ENCODE results near the gene CYSTM1. TPM values are rescaled to one million over a fixed set of nuclear protein-coding genes. Genes with fewer than 3 reads are reported as not detected.

CYSTM1 gene
- total RNA-seq, 1 donor from 2014 or later: 51.6 TPM

GRCh38 chr5:140265845-140266244 lies 90.9 kb downstream of the CYSTM1 start:
- intact Hi-C loops (cut with DNase I): no loop called here
- peaks cover 24% of the 10 kb centered on the region for H3K4me1 ChIP-seq
- no peak overlapping the region for H3K27ac ChIP-seq
- no peak for TF ChIP-seq POLR2A (IDR thresholded peaks at IDR 0.05)
- TF ChIP-seq CTCF (IDR thresholded peaks at IDR 0.05): no peak
- TF ChIP-seq POLR2AphosphoS5 (IDR thresholded peaks at IDR 0.05; ENCODE audit: insufficient read depth in 1 of 2, low read depth in 1 of 2): no peak
- no peaks in the 10 kb centered on the region for H3K27me3 ChIP-seq
- no peaks in the 10 kb centered on the region for H3K36me3 ChIP-seq
- H3K9me3 ChIP-seq: no peaks in the 10 kb centered on the region
- H3K4me3 ChIP-seq: no peak overlapping the region
- no peak for DNase-seq (ENCODE audit: extremely low spot score in 2 of 2)

GRCh38 chr5:140266471-140267200 lies 91.6 kb downstream of the CYSTM1 start:
- TF ChIP-seq POLR2AphosphoS5 (IDR thresholded peaks at IDR 0.05; ENCODE audit: insufficient read depth in 1 of 2, low read depth in 1 of 2) (no peak), CTCF (IDR thresholded peaks at IDR 0.05) (no peak), POLR2A (IDR thresholded peaks at IDR 0.05) (no peak)
- Histone ChIP-seq H3K4me1 (peaks cover 16% of the 10 kb centered on the region), H3K9me3 (no peaks in the 10 kb centered on the region), H3K27me3 (no peaks in the 10 kb centered on the region), H3K4me3 (no peak overlapping the region), H3K27ac (no peak overlapping the region), H3K36me3 (no peaks in the 10 kb centered on the region)
- DNase-seq (ENCODE audit: extremely low spot score in 2 of 2): no peak
- intact Hi-C loops (cut with DNase I): no loop called here

DNA sequence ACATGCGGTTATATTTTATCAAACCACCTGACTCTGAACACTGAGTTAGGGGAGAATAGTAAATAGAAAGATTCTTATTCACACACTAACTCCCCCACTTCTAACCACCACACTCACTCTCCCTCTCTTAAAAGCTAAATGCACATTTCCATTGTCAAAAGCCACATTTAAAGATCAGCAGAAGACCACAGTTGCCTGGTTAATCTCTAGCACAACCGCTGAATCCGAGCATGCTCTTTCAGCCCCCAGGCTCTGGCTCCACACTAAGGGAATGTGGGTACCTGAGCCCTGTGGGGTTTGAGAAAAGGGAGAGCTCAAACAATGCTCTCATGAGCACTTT lies 92.2 kb downstream of the CYSTM1 start:
- TF ChIP-seq POLR2AphosphoS5 (IDR thresholded peaks at IDR 0.05; ENCODE audit: insufficient read depth in 1 of 2, low read depth in 1 of 2): no peak
- TF ChIP-seq CTCF (IDR thresholded peaks at IDR 0.05): no peak
- TF ChIP-seq POLR2A (IDR thresholded peaks at IDR 0.05): no peak
- no peaks in the 10 kb centered on the region for H3K9me3 ChIP-seq
- DNase-seq (ENCODE audit: extremely low spot score in 2 of 2): no peak
- intact Hi-C loops (cut with DNase I): no loop called here
- H3K36me3 ChIP-seq: no peaks in the 10 kb centered on the region
- no peak overlapping the region for H3K27ac ChIP-seq
- H3K27me3 ChIP-seq: no peaks in the 10 kb centered on the region
- H3K4me3 ChIP-seq: no peak overlapping the region
- peaks cover 11% of the 10 kb centered on the region for H3K4me1 ChIP-seq

GRCh38 chr5:140267559-140268018 lies 92.6 kb downstream of the CYSTM1 start:
- H3K4me1 ChIP-seq: peaks cover 9% of the 10 kb centered on the region
- intact Hi-C loops (cut with DNase I): no loop called here
- no peaks in the 10 kb centered on the region for H3K27me3 ChIP-seq
- no peaks in the 10 kb centered on the region for H3K9me3 ChIP-seq
- H3K27ac ChIP-seq: no peak overlapping the region
- no peak overlapping the region for H3K4me3 ChIP-seq
- no peaks in the 10 kb centered on the region for H3K36me3 ChIP-seq
- no peak for DNase-seq (ENCODE audit: extremely low spot score in 2 of 2)
- no peak for TF ChIP-seq POLR2AphosphoS5 (IDR thresholded peaks at IDR 0.05; ENCODE audit: insufficient read depth in 1 of 2, low read depth in 1 of 2)
- TF ChIP-seq POLR2A (IDR thresholded peaks at IDR 0.05): no peak
- TF ChIP-seq CTCF (IDR thresholded peaks at IDR 0.05): no peak

GRCh38 chr5:140270008-140270407 lies 95.0 kb downstream of the CYSTM1 start:
- TF ChIP-seq POLR2AphosphoS5 (IDR thresholded peaks at IDR 0.05; ENCODE audit: insufficient read depth in 1 of 2, low read depth in 1 of 2): no peak
- no peak for TF ChIP-seq CTCF (IDR thresholded peaks at IDR 0.05)
- no peak for TF ChIP-seq POLR2A (IDR thresholded peaks at IDR 0.05)
- peaks cover 9% of the 10 kb centered on the region for H3K4me1 ChIP-seq
- H3K27me3 ChIP-seq: no peaks in the 10 kb centered on the region
- H3K4me3 ChIP-seq: no peak overlapping the region
- intact Hi-C loops (cut with DNase I): no loop called here
- H3K27ac ChIP-seq: no peak overlapping the region
- no peak for DNase-seq (ENCODE audit: extremely low spot score in 2 of 2)
- H3K36me3 ChIP-seq: no peaks in the 10 kb centered on the region
- H3K9me3 ChIP-seq: no peaks in the 10 kb centered on the region
